Measurements from ENCODE around the gene IFT57. TPM values are rescaled to one million over a fixed set of nuclear protein-coding genes. Genes with fewer than 3 reads are reported as not detected.
"Not testable (repeated sequence)": the region's sequence is repeated elsewhere in the genome, so short reads cannot be mapped to it uniquely, and the experiment has no call there.

Gene IFT57
- polyA plus RNA-seq (31.7 to 47.6 TPM (median 33.5 TPM) in 3 replicates), polyA minus RNA-seq (6.2 to 33.7 TPM (median 15.2 TPM) in 3 replicates)
- polyA plus RNA-seq (2011; ENCODE audit: low read depth): 24.2 TPM
- 29.8 and 30.9 TPM in 2 replicates for polyA plus RNA-seq (2011; cell fraction: cytosol; rRNA removed)
- 18.0 and 20.4 TPM in 2 replicates for polyA plus RNA-seq (2011; cell fraction: nucleus; rRNA removed)
- 12.1 and 28.3 TPM in 2 replicates for polyA plus RNA-seq (2012; ENCODE audit: low replicate concordance)
- 37.2 TPM for polyA minus RNA-seq (2011; cell fraction: cytosol; rRNA and poly(A)+ RNA removed)
- 10.4 and 13.0 TPM in 2 replicates for polyA minus RNA-seq (2011; cell fraction: nucleus; rRNA and poly(A)+ RNA removed)

- H3K4me1 ChIP-seq (ENCODE audit: control insufficient read depth, extremely low read depth, insufficient read depth, low read length): peaks cover 29% of the 10 kb centered on the region
- H3K27ac ChIP-seq (ENCODE audit: control insufficient read depth, insufficient read depth, low read length): peak within 1 kb of the TSS; percentile 86
- H3K9ac ChIP-seq (ENCODE audit: control insufficient read depth, extremely low read depth, insufficient read depth, low read length): peak within 1 kb of the TSS; percentile 93
- peak within 1 kb of the TSS; percentile 77 for H3K4me2 ChIP-seq (ENCODE audit: control insufficient read depth, extremely low read depth, insufficient read depth, low read depth, low read length)
- no peaks in the 10 kb centered on the region for H3K36me3 ChIP-seq (ENCODE audit: control insufficient read depth in 2 of 2, extremely low read depth in 1 of 2, insufficient read depth in 2 of 2, low read length in 2 of 2)
- TF ChIP-seq CTCF (optimal IDR thresholded peaks at IDR 0.05 in 1 of 3, IDR thresholded peaks at IDR 0.05 in 1 of 3, conservative IDR thresholded peaks at IDR 0.05 in 1 of 3; ENCODE audit: extremely low read depth in 1 of 3, insufficient read depth in 2 of 3, low read length in 3 of 3) (no peak), EZH2 (IDR thresholded peaks at IDR 0.05; ENCODE audit: low read length) (no peak)
- dilution Hi-C loops (cut with MboI; ENCODE audit: extremely low pct_ligation_motif_present, low sequenced_read_pairs): no loop called here
- no peaks in the 10 kb centered on the region for H3K27me3 ChIP-seq (ENCODE audit: control insufficient read depth, extremely low read depth, insufficient read depth, low read length)
- peak; percentile 83 for FAIRE-seq
- no peaks in the 10 kb centered on the region for H3K9me1 ChIP-seq (ENCODE audit: control insufficient read depth, extremely low read depth, insufficient read depth, low read length)
- H3K4me3 ChIP-seq (ENCODE audit: control insufficient read depth in 2 of 3, extremely low read depth in 1 of 3, insufficient read depth in 2 of 3, low read depth in 1 of 3, low read length in 3 of 3): peak within 1 kb of the TSS; percentile 68 to 91 (median 87)
- H3K79me2 ChIP-seq (ENCODE audit: control insufficient read depth, insufficient read depth, low read length): peaks cover 13% of the 10 kb centered on the region
- DNase-seq (ENCODE audit: low read depth, low spot score): peak; percentile 63
- H4K20me1 ChIP-seq (ENCODE audit: control insufficient read depth, extremely low read depth, insufficient read depth, low read length): no peaks in the 10 kb centered on the region
- no peaks in the 10 kb centered on the region for H3K9me3 ChIP-seq (ENCODE audit: control insufficient read depth, low read depth, low read length)
- H2AFZ ChIP-seq (ENCODE audit: control insufficient read depth, low read length): peak within 1 kb of the TSS; percentile 98
Measured at GRCh38 chr3:108221911-108222852, at the start of gene IFT57. IFT57 (minus strand) TSS chr3:108222424; CDS start chr3:108222322, 102 bp downstream.

- dilution Hi-C loops (cut with MboI; ENCODE audit: extremely low pct_ligation_motif_present, low sequenced_read_pairs): no loop called here
- no peak for FAIRE-seq
- no peaks in the 10 kb centered on the region for H3K9me3 ChIP-seq (ENCODE audit: control insufficient read depth, low read depth, low read length)
Measured at GRCh38 chr3:108271626-108272025, 49.4 kb upstream of the IFT57 start.

GRCh38 chr3:108268235-108268634 is 46.0 kb upstream of the IFT57 start:
- H3K79me2 ChIP-seq (ENCODE audit: control insufficient read depth, insufficient read depth, low read length); H3K36me3 ChIP-seq (ENCODE audit: control insufficient read depth in 2 of 2, extremely low read depth in 1 of 2, insufficient read depth in 2 of 2, low read length in 2 of 2); DNase-seq (ENCODE audit: low read depth, low spot score); H2AFZ ChIP-seq (ENCODE audit: control insufficient read depth, low read length); H4K20me1 ChIP-seq (ENCODE audit: control insufficient read depth, extremely low read depth, insufficient read depth, low read length); H3K27me3 ChIP-seq (ENCODE audit: control insufficient read depth, extremely low read depth, insufficient read depth, low read length); H3K4me3 ChIP-seq (ENCODE audit: control insufficient read depth in 2 of 3, extremely low read depth in 1 of 3, insufficient read depth in 2 of 3, low read depth in 1 of 3, low read length in 3 of 3); H3K9me1 ChIP-seq (ENCODE audit: control insufficient read depth, extremely low read depth, insufficient read depth, low read length); H3K9me3 ChIP-seq (ENCODE audit: control insufficient read depth, low read depth, low read length); H3K4me1 ChIP-seq (ENCODE audit: control insufficient read depth, extremely low read depth, insufficient read depth, low read length); dilution Hi-C loops (cut with MboI; ENCODE audit: extremely low pct_ligation_motif_present, low sequenced_read_pairs); H3K9ac ChIP-seq (ENCODE audit: control insufficient read depth, extremely low read depth, insufficient read depth, low read length); H3K4me2 ChIP-seq (ENCODE audit: control insufficient read depth, extremely low read depth, insufficient read depth, low read depth, low read length); FAIRE-seq; H3K27ac ChIP-seq (ENCODE audit: control insufficient read depth, insufficient read depth, low read length): not testable (repeated sequence)

More at GRCh38 chr3:108271626-108272025, 49.4 kb upstream of the IFT57 start:
- Histone ChIP-seq H3K27ac (ENCODE audit: control insufficient read depth, insufficient read depth, low read length) (no peak overlapping the region), H3K4me2 (ENCODE audit: control insufficient read depth, extremely low read depth, insufficient read depth, low read depth, low read length) (no peak overlapping the region), H3K79me2 (ENCODE audit: control insufficient read depth, insufficient read depth, low read length) (no peaks in the 10 kb centered on the region), H3K9me1 (ENCODE audit: control insufficient read depth, extremely low read depth, insufficient read depth, low read length) (no peaks in the 10 kb centered on the region), H3K4me1 (ENCODE audit: control insufficient read depth, extremely low read depth, insufficient read depth, low read length) (no peaks in the 10 kb centered on the region), H3K36me3 (ENCODE audit: control insufficient read depth in 2 of 2, extremely low read depth in 1 of 2, insufficient read depth in 2 of 2, low read length in 2 of 2) (no peaks in the 10 kb centered on the region), H2AFZ (ENCODE audit: control insufficient read depth, low read length) (no peak overlapping the region), H3K27me3 (ENCODE audit: control insufficient read depth, extremely low read depth, insufficient read depth, low read length) (no peaks in the 10 kb centered on the region), H3K4me3 (ENCODE audit: control insufficient read depth in 2 of 3, extremely low read depth in 1 of 3, insufficient read depth in 2 of 3, low read depth in 1 of 3, low read length in 3 of 3) (no peak overlapping the region), H3K9ac (ENCODE audit: control insufficient read depth, extremely low read depth, insufficient read depth, low read length) (no peak overlapping the region), H4K20me1 (ENCODE audit: control insufficient read depth, extremely low read depth, insufficient read depth, low read length) (no peaks in the 10 kb centered on the region)
- TF ChIP-seq CTCF (optimal IDR thresholded peaks at IDR 0.05 in 1 of 3, IDR thresholded peaks at IDR 0.05 in 1 of 3, conservative IDR thresholded peaks at IDR 0.05 in 1 of 3; ENCODE audit: extremely low read depth in 1 of 3, insufficient read depth in 2 of 3, low read length in 3 of 3): no peak
- TF ChIP-seq EZH2 (IDR thresholded peaks at IDR 0.05; ENCODE audit: low read length): no peak
- no peak for DNase-seq (ENCODE audit: low read depth, low spot score)
